Posterior vena cava (tissue), 2 donors: ENCODE results near the gene GBP1. TPM values are rescaled to one million over a fixed set of nuclear protein-coding genes. Genes with fewer than 3 reads are reported as not detected.
"Not testable (repeated sequence)": the region's sequence is repeated elsewhere in the genome, so short reads cannot be mapped to it uniquely, and the experiment has no call there.

ENCODE experiments used
- DNase-seq: peaks from one replicate; pipeline ENCODE4 v3.0.0-alpha.2; 2020; ENCODE audit warnings: low spot score
- intact Hi-C, 2 donors: fragments of 100-400 bp; cut with DNase I; formaldehyde crosslinking; loops; one replicate each; pipeline versions ENCODE4 v1.14.1 to v1.14.2; 2022 to 2023
- total RNA-seq, 2 donors: library from RNA; stranded (reverse); fragmentation: NEBNext Ultra II Directional; extraction: Animal tissue kit (Norgen Biotek cat#: 25700); gene quantifications; one replicate each; pipeline ENCODE4 v1.2.1, GENCODE V29; 2021
- donor health status: DM: yes; HTN: yes; CAD: no.
- donor health status: DM: yes; HTN: yes; CAD: no.

GBP1 gene
- total RNA-seq, 2 donors from 2014 or later, result 26.8 to 36.0 TPM

- DNase-seq, intact Hi-C loops: not testable (repeated sequence)
Measured at GRCh38 chr1:89029051-89029450, 36.0 kb downstream of the GBP1 start.

GRCh38 chr1:89025928-89026327 is 39.1 kb downstream of the GBP1 start:
- no peak for DNase-seq
- intact Hi-C loops, result no loop called here

DNA sequence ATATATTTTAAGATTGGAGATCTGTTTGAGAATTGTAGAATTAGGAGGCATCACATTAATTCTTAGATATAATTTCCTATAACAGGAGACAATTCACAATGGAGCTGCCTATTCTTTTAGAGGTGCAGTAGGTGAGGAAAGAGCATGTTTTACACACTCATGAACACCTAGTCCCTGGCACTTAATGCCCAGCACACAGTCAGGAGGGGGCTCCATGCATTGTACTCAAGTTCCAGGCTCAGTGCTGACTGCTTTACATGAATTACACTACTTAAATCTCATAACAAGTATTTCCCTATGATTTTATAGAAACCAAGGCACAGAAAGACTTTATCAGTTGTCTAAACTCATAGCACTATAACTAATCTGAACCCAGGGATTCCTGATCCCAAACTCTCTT is 42.0 kb downstream of the GBP1 start:
- no peak for DNase-seq
- intact Hi-C loops, result no loop called here

DNA sequence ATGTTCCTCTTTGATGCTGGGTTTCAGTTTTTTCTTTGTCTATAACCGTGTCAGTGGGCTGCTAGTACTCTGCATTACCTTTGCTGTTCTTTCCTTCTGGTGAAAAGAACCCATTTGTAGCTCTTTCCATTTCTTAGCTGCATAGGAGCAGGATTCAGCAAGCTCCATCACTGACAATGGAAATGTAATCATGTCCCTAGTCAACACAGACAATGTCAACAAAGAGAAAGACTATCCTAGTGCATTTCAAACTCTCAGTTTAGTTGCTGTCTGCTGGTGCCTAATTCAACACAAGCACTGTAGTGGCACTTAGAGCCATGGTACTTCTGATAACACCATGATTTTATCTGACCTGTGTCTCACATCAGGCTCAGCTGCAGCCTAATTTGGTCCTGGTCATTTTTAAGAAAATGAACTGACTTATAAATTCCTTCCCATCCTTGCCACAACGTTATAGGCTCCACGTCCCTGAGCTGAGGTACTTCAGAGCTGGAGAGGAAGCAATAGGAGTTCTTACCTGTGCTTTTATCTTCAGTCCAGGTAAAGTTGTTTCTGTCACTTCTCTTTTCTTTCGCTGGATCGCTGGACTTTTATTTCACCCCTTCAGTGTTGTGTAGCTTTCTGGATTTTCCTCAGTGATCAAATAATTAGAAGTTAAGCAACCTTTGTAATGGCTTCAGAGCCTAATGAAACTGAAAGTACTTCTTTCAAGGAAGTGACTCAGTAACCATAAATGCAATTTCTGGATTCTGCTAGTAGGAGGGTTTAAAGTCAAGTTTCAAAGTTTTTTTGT is 42.6 kb downstream of the GBP1 start, which contains the start of gene GBP3:
TSS of gene GBP3 (minus strand) at position 700 of the 793 bp plus-strand sequence. CDS start 2,145 bp downstream, outside the sequence.
- intact Hi-C loops, result no loop called here
- DNase-seq, result no peak

- intact Hi-C loops, DNase-seq: not testable (repeated sequence)
Measured at GRCh38 chr1:89018318-89018717, 46.7 kb downstream of the GBP1 start.

- no peak for DNase-seq
- intact Hi-C loops, result loop anchor here in 1 of 2 donors (5.0 kb wide), 1 partner anchor 464 kb away; no protein-coding TSS in a partner anchor
Measured at GRCh38 chr1:89008511-89008910, 56.5 kb downstream of the GBP1 start.

DNA sequence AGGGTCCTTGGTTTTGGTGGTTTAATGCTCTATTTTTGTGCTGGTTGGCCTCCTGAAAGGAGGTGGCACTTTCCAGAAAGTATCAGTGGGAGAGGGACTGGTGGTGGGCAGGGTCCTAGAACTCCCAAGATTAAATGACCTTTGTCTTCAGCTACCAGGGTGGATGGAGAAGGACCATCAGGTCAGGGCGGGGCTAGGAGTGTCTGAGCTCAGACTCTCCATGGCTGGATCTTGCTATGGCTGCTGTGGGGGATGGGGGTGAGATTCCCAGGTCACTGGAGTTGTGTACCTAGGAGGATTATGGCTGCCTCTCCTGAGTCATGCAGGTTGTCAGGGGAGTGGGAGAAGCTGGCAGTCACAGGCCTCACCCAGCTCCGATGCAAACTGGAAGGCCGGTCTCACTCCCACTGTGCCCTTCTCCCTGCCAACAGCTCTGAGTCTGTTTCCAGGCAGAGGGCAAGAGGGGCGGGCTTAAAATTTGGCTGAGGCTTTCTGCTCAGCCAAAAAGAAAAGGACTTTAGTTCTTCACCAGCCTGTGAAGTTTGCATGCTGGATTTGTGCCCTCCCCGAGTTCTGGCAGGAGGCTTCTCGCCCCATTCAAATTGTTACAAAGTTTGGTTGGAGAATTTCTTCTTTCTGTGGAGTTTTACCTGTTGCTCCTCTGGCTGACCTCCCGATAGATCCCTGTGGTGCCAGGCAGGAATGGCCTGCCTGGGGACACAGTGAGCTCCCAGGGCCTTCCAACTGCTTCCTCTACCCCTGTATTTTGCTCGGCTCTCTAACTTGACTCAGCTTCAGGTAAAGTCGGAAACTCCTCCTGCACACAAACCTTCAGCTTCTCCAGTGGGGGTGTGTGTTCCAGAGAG is 59.5 kb downstream of the GBP1 start:
- intact Hi-C loops, result loop anchor here in 1 of 2 donors (5.0 kb wide), 1 partner anchor 467 kb away; no protein-coding TSS in a partner anchor
- no peak for DNase-seq

Other genes starting within 250 kb of the GBP1 start
- 10 to 100 TPM; 16.8 to 17.9 TPM for gene GTF2B, start 173.6 kb downstream of the GBP1 start, total RNA-seq
- gene KYAT3, start 72.6 kb downstream of the GBP1 start, total RNA-seq, result 10 to 100 TPM; 20.4 to 21.2 TPM
- gene RBMXL1, start 72.6 kb downstream of the GBP1 start, total RNA-seq, result 10 to 100 TPM; 15.6 to 16.1 TPM
- 10 to 100 TPM; 15.3 to 28.4 TPM for gene GBP3, start 42.3 kb downstream of the GBP1 start, total RNA-seq
- gene GBP2, start 60.9 kb upstream of the GBP1 start, total RNA-seq, result 10 to 100 TPM; 58.3 to 71.9 TPM
- not detected for gene GBP7, start 110.8 kb upstream of the GBP1 start, total RNA-seq
- gene GBP4, start 133.7 kb upstream of the GBP1 start, total RNA-seq, result 1 to 10 TPM; 5.5 to 9.5 TPM
- 1 to 10 TPM; 1.6 to 3.9 TPM for gene GBP5, start 207.7 kb upstream of the GBP1 start, total RNA-seq